SK-N-SH treated with all-trans-retinoic acid at 6 μM for 48 hours (cell line): ENCODE measurements around the gene PDE8A.

ENCODE experiments used
- ATAC-seq: fragments of 200-7000 bp; cut with Tn5 transposase; 3 replicates; pipeline ENCODE4 v1.9.1; 2020; ENCODE audit warnings: mild to moderate bottlenecking, moderate library complexity
- ARNTL ChIP-seq: fragments of 450-650 bp; formaldehyde crosslinking; IDR thresholded peaks from 2 replicates; pipeline ENCODE4 v1.5.0; 2020; ENCODE audit warnings: low read depth, mild to moderate bottlenecking, moderate library complexity, borderline replicate concordance
- BACH2 ChIP-seq: fragments of 250-450 bp; sonication (Bioruptor Pico); IDR thresholded peaks from 2 replicates; pipeline ENCODE4 v1.9.0; 2021; ENCODE audit warnings: mild to moderate bottlenecking, borderline replicate concordance
- CREB5 ChIP-seq: fragments of 250-450 bp; sonication (Bioruptor Pico); IDR thresholded peaks from 2 replicates; pipeline ENCODE4 v1.5.1; 2020; ENCODE audit warnings: low read depth, mild to moderate bottlenecking, moderate library complexity
- CSDC2 ChIP-seq: fragments of 250-450 bp; sonication (Bioruptor Pico); IDR thresholded peaks from 2 replicates; pipeline ENCODE4 v1.5.0; 2020; ENCODE audit warnings: mild to moderate bottlenecking, moderate library complexity
- CSRNP3 ChIP-seq: fragments of 250-450 bp; sonication (Bioruptor Pico); IDR thresholded peaks from 2 replicates; pipeline ENCODE4 v1.5.1; 2021; ENCODE audit warnings: mild to moderate bottlenecking, moderate library complexity
- ESRRG ChIP-seq: fragments of 250-450 bp; sonication (Bioruptor Pico); IDR thresholded peaks from 2 replicates; pipeline ENCODE4 v1.6.1; 2021; ENCODE audit warnings: mild to moderate bottlenecking
- GLIS3 ChIP-seq: fragments of 250-450 bp; sonication (Bioruptor Pico); IDR thresholded peaks from 2 replicates; pipeline ENCODE4 v1.5.0; 2020; ENCODE audit warnings: mild to moderate bottlenecking, moderate library complexity
- ISL1 ChIP-seq: fragments of 250-450 bp; sonication (Bioruptor Pico); IDR thresholded peaks from 2 replicates; pipeline ENCODE4 v2.1.2; 2022; ENCODE audit warnings: mild to moderate bottlenecking, moderate library complexity
- OSR1 ChIP-seq: fragments of 250-450 bp; sonication (Bioruptor Pico); IDR thresholded peaks from 2 replicates; pipeline ENCODE4 v1.8.0; 2022; ENCODE audit warnings: moderate library complexity, mild to moderate bottlenecking, inconsistent platforms
- PATZ1 ChIP-seq: fragments of 250-450 bp; sonication (Bioruptor Pico); IDR thresholded peaks from 2 replicates; pipeline ENCODE4 v1.8.0; 2020; ENCODE audit warnings: mild to moderate bottlenecking, moderate library complexity, borderline replicate concordance
- PPARA ChIP-seq: fragments of 250-450 bp; sonication (Bioruptor Pico); IDR thresholded peaks from 2 replicates; pipeline ENCODE4 v1.5.0; 2020; ENCODE audit warnings: mild to moderate bottlenecking, borderline replicate concordance
- RARB ChIP-seq: fragments of 250-450 bp; sonication (Bioruptor Pico); IDR thresholded peaks from 2 replicates; pipeline ENCODE4 v1.8.0; 2021; ENCODE audit warnings: mild to moderate bottlenecking, moderate library complexity
- TCF4 ChIP-seq: fragments of 250-450 bp; sonication (Bioruptor Pico); IDR thresholded peaks from 2 replicates; pipeline ENCODE4 v1.8.0; 2021; ENCODE audit warnings: mild to moderate bottlenecking, moderate library complexity, borderline replicate concordance
- TOX ChIP-seq: fragments of 250-450 bp; sonication (Bioruptor Pico); IDR thresholded peaks from 2 replicates; pipeline ENCODE4 v1.8.0; 2021; ENCODE audit warnings: mild to moderate bottlenecking, moderate library complexity, borderline replicate concordance
- TSHZ2 ChIP-seq: fragments of 250-450 bp; sonication (Bioruptor Pico); IDR thresholded peaks from 2 replicates; pipeline ENCODE4 v1.5.0; 2020; ENCODE audit warnings: mild to moderate bottlenecking, moderate library complexity
- ZC3H10 ChIP-seq: fragments of 250-450 bp; sonication (Bioruptor Pico); IDR thresholded peaks from 2 replicates; pipeline ENCODE4 v1.5.1; 2021; ENCODE audit warnings: mild to moderate bottlenecking, moderate library complexity
- ZFP3 ChIP-seq: fragments of 250-450 bp; sonication (Bioruptor Pico); IDR thresholded peaks from 2 replicates; pipeline ENCODE4 v1.5.0; 2020; ENCODE audit warnings: mild to moderate bottlenecking, moderate library complexity
- ZFP30 ChIP-seq: fragments of 450-650 bp; formaldehyde crosslinking; IDR thresholded peaks from 2 replicates; pipeline ENCODE4 v1.5.0; 2022; ENCODE audit warnings: mild to moderate bottlenecking, moderate library complexity
- ZNF565 ChIP-seq: fragments of 450-650 bp; formaldehyde crosslinking; conservative IDR thresholded peaks from 2 replicates; pipeline ENCODE4 v1.5.0; 2020; ENCODE audit warnings: low read depth, mild to moderate bottlenecking, moderate library complexity
- ZNF70 ChIP-seq: fragments of 450-650 bp; formaldehyde crosslinking; IDR thresholded peaks from 2 replicates; pipeline ENCODE4 v1.5.0; 2020; ENCODE audit warnings: mild to moderate bottlenecking, moderate library complexity
- ZNF8 ChIP-seq: fragments of 450-650 bp; formaldehyde crosslinking; IDR thresholded peaks from 2 replicates; pipeline ENCODE4 v1.5.0; 2020; ENCODE audit warnings: mild to moderate bottlenecking, moderate library complexity
- TF ChIP-seq, protein P1 (sequence below): fragments of 250-450 bp; sonication (Bioruptor Pico); IDR thresholded peaks from 2 replicates; pipeline ENCODE4 v1.8.0; 2021; ENCODE audit warnings: low read depth, mild to moderate bottlenecking, moderate library complexity, borderline replicate concordance

The PDE8A gene

GRCh38 chr15:84990507-84990906 is 8.9 kb downstream of the PDE8A start:
- no peak for TF ChIP-seq TSHZ2 (CRISPR knock-in tag)
- TF ChIP-seq ISL1 (CRISPR knock-in tag): no peak
- TF ChIP-seq, protein P1, sequence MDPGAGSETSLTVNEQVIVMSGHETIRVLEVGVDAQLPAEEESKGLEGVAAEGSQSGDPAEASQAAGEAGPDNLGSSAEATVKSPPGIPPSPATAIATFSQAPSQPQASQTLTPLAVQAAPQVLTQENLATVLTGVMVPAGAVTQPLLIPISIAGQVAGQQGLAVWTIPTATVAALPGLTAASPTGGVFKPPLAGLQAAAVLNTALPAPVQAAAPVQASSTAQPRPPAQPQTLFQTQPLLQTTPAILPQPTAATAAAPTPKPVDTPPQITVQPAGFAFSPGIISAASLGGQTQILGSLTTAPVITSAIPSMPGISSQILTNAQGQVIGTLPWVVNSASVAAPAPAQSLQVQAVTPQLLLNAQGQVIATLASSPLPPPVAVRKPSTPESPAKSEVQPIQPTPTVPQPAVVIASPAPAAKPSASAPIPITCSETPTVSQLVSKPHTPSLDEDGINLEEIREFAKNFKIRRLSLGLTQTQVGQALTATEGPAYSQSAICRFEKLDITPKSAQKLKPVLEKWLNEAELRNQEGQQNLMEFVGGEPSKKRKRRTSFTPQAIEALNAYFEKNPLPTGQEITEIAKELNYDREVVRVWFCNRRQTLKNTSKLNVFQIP (CRISPR knock-in tag): no peak
- TF ChIP-seq ZNF8: no peak
- TF ChIP-seq BACH2 (CRISPR knock-in tag): no peak
- no peak for TF ChIP-seq PATZ1
- TF ChIP-seq ESRRG: no peak
- no peak for TF ChIP-seq PPARA (CRISPR knock-in tag)
- no peak for TF ChIP-seq ARNTL (CRISPR knock-in tag)
- TF ChIP-seq CSRNP3 (CRISPR knock-in tag): no peak
- TF ChIP-seq ZFP30 (CRISPR knock-in tag): no peak
- no peak for TF ChIP-seq OSR1 (CRISPR knock-in tag)
- TF ChIP-seq TCF4 (CRISPR knock-in tag): no peak
- TF ChIP-seq RARB (CRISPR knock-in tag): no peak
- no peak for TF ChIP-seq ZFP3 (CRISPR knock-in tag)
- no peak for TF ChIP-seq ZC3H10 (CRISPR knock-in tag)
- no peak for TF ChIP-seq GLIS3 (CRISPR knock-in tag)
- TF ChIP-seq ZNF565 (CRISPR knock-in tag): no peak
- TF ChIP-seq ZNF70: no peak
- no peak for TF ChIP-seq CSDC2 (CRISPR knock-in tag)

DNA sequence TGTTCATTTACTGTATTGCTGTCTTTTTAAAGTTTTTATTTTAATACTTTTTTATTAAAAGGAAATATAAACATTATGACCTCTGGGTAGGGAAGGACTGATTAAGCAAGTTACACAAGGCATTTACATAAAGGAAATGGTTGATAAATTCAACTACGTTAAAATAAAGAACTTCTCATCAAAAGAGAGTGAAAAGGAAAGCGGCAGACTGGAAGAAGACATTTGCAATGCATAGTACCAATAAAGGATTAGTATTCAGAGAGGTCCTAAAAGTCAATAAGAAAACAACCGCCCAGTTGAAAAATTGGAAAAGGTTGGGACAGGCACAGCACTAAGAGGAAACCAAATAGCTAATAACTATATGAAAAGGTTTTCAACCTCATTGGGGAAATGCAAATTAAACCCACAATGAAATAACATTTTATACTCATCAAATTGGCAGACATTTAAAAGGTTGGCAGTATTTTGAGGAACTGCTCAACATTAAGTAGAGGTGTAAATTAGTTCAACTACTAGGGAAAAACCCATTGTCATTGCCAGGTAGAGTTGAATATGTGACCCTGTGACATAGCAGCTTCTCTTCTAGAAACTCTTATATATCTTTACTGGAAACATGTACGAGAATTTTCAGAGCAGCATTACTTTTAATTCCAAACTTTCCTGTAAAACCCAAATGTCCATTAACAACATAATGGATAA is 9.5 kb downstream of the PDE8A start:
- TF ChIP-seq, protein P1 (CRISPR knock-in tag): no peak
- TF ChIP-seq ISL1 (CRISPR knock-in tag) (no peak), ZNF8 (no peak), ZFP3 (CRISPR knock-in tag) (no peak), ARNTL (CRISPR knock-in tag) (no peak), RARB (CRISPR knock-in tag) (no peak), GLIS3 (CRISPR knock-in tag) (no peak), CSDC2 (CRISPR knock-in tag) (no peak), ZNF565 (CRISPR knock-in tag) (no peak), TOX (no peak), OSR1 (CRISPR knock-in tag) (no peak), CREB5 (no peak), PATZ1 (no peak), ZFP30 (CRISPR knock-in tag) (no peak), ZNF70 (no peak), CSRNP3 (CRISPR knock-in tag) (no peak), BACH2 (CRISPR knock-in tag) (no peak)
- TF ChIP-seq, all 23 proteins: peak for 0
- ATAC-seq: no peak

More at GRCh38 chr15:84990507-84990906, 8.9 kb downstream of the PDE8A start:
- no peak for ATAC-seq
